Stimulated activated CD4-positive, alpha-beta T cell treated with anti-CD3 and anti-CD28 coated beads, Interleukin-12 subunit alpha, Interleukin-12 subunit beta, amount 100 ng/mL, for 48 hours (primary cell): ENCODE measurements around the gene FIGLA.
"Not testable (repeated sequence)": the region's sequence is repeated elsewhere in the genome, so short reads cannot be mapped to it uniquely, and the experiment has no call there.

Experiments used
- DNase-seq, 3 donors: peaks; one replicate each; pipeline ENCODE4 v3.0.0-alpha.2; 2020; ENCODE audit warnings: low read depth in 2 of 3, low spot score in 1 of 3

The FIGLA gene

GRCh38 chr2:70747284-70747683 is 43.2 kb downstream of the FIGLA start:
- no peak for DNase-seq

- no peak for DNase-seq
Measured at GRCh38 chr2:70746094-70746974, 44.1 kb downstream of the FIGLA start.

- no peak for DNase-seq
Measured at GRCh38 chr2:70745276-70745825, 45.1 kb downstream of the FIGLA start.

GRCh38 chr2:70744397-70744796 is 46.0 kb downstream of the FIGLA start:
- no peak for DNase-seq

GRCh38 chr2:70743677-70744076 is 46.8 kb downstream of the FIGLA start:
- no peak for DNase-seq

- no peak for DNase-seq
Measured at GRCh38 chr2:70743068-70743467, 47.4 kb downstream of the FIGLA start.

GRCh38 chr2:70739492-70739891 is 51.0 kb downstream of the FIGLA start:
- not testable (repeated sequence) for DNase-seq

GRCh38 chr2:70738159-70738558 is 52.3 kb downstream of the FIGLA start:
- DNase-seq: no peak

GRCh38 chr2:70735071-70735470 is 55.4 kb downstream of the FIGLA start:
- DNase-seq: no peak

- no peak for DNase-seq
Measured at GRCh38 chr2:70733646-70734180, 56.7 kb downstream of the FIGLA start.

- no peak for DNase-seq
Measured at GRCh38 chr2:70732766-70733645, 57.4 kb downstream of the FIGLA start.

- no peak for DNase-seq
Measured at GRCh38 chr2:70730730-70731129, 59.7 kb downstream of the FIGLA start.

GRCh38 chr2:70729647-70730046 is 60.8 kb downstream of the FIGLA start:
- no peak for DNase-seq

- no peak for DNase-seq
Measured at GRCh38 chr2:70728128-70728527, 62.3 kb downstream of the FIGLA start.
